ENCODE results near the gene HEYL. TPM values are rescaled to one million over a fixed set of nuclear protein-coding genes. Genes with fewer than 3 reads are reported as not detected.

The HEYL gene
- total RNA-seq, 4 donors from 2014 or later = 0.42 to 3.0 (median 1.6) TPM

DNA sequence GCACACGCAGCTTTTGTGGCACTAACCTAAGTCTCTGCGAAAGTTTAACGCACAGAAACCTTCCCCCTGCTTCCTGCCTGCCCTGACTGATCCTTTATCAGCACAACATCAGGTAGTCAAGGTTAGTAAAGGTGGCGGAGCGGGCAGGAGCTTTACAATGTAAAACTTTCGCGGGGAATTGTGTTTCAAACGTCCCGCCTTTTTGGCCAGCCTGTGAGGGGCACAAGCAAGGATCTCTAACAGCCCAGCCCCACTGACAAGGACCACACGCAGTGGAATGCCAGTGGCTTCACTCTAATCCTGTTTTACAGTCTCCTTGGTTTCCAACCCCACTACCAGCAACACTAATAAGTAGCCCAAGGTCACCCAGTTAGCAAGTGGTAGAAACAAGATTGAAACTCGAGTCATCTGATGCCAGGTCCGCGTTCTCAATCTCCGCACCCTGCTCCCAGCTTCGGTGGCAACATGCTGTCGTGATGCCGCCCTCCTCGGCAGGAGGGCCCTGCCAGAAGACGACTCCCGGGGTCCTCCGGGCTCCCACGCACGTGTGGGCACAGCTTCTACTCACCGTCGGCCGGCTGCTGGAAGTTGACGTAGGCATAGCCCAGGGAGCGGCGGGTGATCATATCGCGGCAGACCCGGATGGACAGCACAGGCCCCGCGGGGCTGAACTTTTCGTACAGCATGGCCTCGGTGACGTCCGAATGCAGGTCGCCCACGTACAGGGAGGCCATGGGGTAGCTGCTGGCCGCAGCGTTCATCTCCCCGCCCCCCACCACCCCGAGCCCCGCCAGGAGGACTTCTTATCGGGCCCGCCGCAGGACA lies 64.0 kb downstream of the HEYL start:
- no peak for TF ChIP-seq POLR2A (IDR thresholded peaks at IDR 0.05)
- TF ChIP-seq, protein P1, sequence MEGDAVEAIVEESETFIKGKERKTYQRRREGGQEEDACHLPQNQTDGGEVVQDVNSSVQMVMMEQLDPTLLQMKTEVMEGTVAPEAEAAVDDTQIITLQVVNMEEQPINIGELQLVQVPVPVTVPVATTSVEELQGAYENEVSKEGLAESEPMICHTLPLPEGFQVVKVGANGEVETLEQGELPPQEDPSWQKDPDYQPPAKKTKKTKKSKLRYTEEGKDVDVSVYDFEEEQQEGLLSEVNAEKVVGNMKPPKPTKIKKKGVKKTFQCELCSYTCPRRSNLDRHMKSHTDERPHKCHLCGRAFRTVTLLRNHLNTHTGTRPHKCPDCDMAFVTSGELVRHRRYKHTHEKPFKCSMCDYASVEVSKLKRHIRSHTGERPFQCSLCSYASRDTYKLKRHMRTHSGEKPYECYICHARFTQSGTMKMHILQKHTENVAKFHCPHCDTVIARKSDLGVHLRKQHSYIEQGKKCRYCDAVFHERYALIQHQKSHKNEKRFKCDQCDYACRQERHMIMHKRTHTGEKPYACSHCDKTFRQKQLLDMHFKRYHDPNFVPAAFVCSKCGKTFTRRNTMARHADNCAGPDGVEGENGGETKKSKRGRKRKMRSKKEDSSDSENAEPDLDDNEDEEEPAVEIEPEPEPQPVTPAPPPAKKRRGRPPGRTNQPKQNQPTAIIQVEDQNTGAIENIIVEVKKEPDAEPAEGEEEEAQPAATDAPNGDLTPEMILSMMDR (IDR thresholded peaks at IDR 0.05) = no peak
- intact Hi-C loops (cut with DNase I; ENCODE audit: low total_unique reads) = no loop called here
- H3K4me3 ChIP-seq (ENCODE audit: low read depth, poor library complexity, severe bottlenecking) = peak overlapping the region; percentile 79
- 3 to 4% methylated on average over 31 to 46 of the region's 48 CpGs for WGBS, 2 donors
- peak; percentile 48 to 91 for DNase-seq (ENCODE audit: low spot score in 2 of 2)

- intact Hi-C loops (cut with DNase I; ENCODE audit: low total_unique reads) = no loop called here
Observed at GRCh38 chr1:39574646-39575045, 64.8 kb downstream of the HEYL start.

More at GRCh38 chr1:39574646-39575045, 64.8 kb downstream of the HEYL start:
- TF ChIP-seq, protein P1 (IDR thresholded peaks at IDR 0.05) = no peak
- TF ChIP-seq POLR2A (IDR thresholded peaks at IDR 0.05) = no peak
- no peak for DNase-seq (ENCODE audit: low spot score in 2 of 2)
- WGBS, 2 donors = 28 to 35% methylated on average over 5 of the region's 5 CpGs
- H3K4me3 ChIP-seq (ENCODE audit: low read depth, poor library complexity, severe bottlenecking) = peak overlapping the region; percentile 79

Other genes starting within 250 kb of the HEYL start
- gene BMP8A, start 148.0 kb downstream of the HEYL start, total RNA-seq = under 1 TPM in 2 of 4 donors, not detected in 2; 0.81 to 0.91 TPM
- gene PABPC4, start 62.9 kb downstream of the HEYL start, total RNA-seq = 100 to 1,000 TPM in 2 of 4 donors, 10 to 100 TPM in 2; 76.8 to 105 (median 91.0) TPM
- not detected for gene NT5C1A, start 32.5 kb upstream of the HEYL start, total RNA-seq
- not detected for gene HPCAL4, start 51.8 kb upstream of the HEYL start, total RNA-seq
- gene PPIE, start 99.2 kb upstream of the HEYL start, total RNA-seq = 10 to 100 TPM; 21.5 to 36.9 (median 25.5) TPM
- gene OXCT2, start 131.7 kb upstream of the HEYL start, total RNA-seq = 1 to 10 TPM in 2 of 4 donors, under 1 TPM in 1, not detected in 1; 0.15 to 6.6 (median 1.4) TPM
- 1 to 10 TPM; 1.1 to 2.2 (median 1.5) TPM for gene BMP8B, start 149.2 kb upstream of the HEYL start, total RNA-seq
- gene TRIT1, start 243.9 kb upstream of the HEYL start, total RNA-seq = 10 to 100 TPM; 22.3 to 49.2 (median 33.7) TPM